ENCODE data around the gene CTF1. TPM values are rescaled to one million over a fixed set of nuclear protein-coding genes. Genes with fewer than 3 reads are reported as not detected.
A peak's percentile ranks its signal among the peaks of the same experiment; 100 is the strongest.

Gene CTF1
- total RNA-seq, 3 donors from 2014 or later: 0.18 to 0.33 (median 0.28) TPM

GRCh38 chr16:30910427-30911029 is 14.1 kb downstream of the CTF1 start:
- H3K4me3 Mint-ChIP-seq: no peak overlapping the region

GRCh38 chr16:30912794-30913412 is 16.5 kb downstream of the CTF1 start:
- Mint-ChIP-seq H3K36me3 (ENCODE audit: insufficient read depth) (no peaks in the 10 kb centered on the region), H3K27me3 (ENCODE audit: low read depth) (no peaks in the 10 kb centered on the region), H3K9me3 (no peaks in the 10 kb centered on the region), H3K4me1 (ENCODE audit: low read depth) (peaks cover 1% of the 10 kb centered on the region), H3K4me3 (no peak overlapping the region)
- ATAC-seq (no peak), DNase-seq (no peak)

More at GRCh38 chr16:30910427-30911029, 14.1 kb downstream of the CTF1 start:
- Mint-ChIP-seq H3K36me3 (ENCODE audit: insufficient read depth) (no peaks in the 10 kb centered on the region), H3K27me3 (ENCODE audit: low read depth) (no peaks in the 10 kb centered on the region), H3K9me3 (no peaks in the 10 kb centered on the region), H3K4me1 (ENCODE audit: low read depth) (peaks cover 9% of the 10 kb centered on the region)
- DNase-seq: no peak
- ATAC-seq: no peak

GRCh38 chr16:30914830-30915229 is 18.4 kb downstream of the CTF1 start:
- DNase-seq (no peak), ATAC-seq (no peak)
- H3K27me3 Mint-ChIP-seq (ENCODE audit: low read depth): no peaks in the 10 kb centered on the region
- H3K4me3 Mint-ChIP-seq: no peak overlapping the region
- H3K4me1 Mint-ChIP-seq (ENCODE audit: low read depth): no peaks in the 10 kb centered on the region
- H3K36me3 Mint-ChIP-seq (ENCODE audit: insufficient read depth): no peaks in the 10 kb centered on the region
- no peaks in the 10 kb centered on the region for H3K9me3 Mint-ChIP-seq

- ATAC-seq (no peak), DNase-seq (no peak)
- H3K9me3 Mint-ChIP-seq: no peaks in the 10 kb centered on the region
- H3K36me3 Mint-ChIP-seq (ENCODE audit: insufficient read depth): no peaks in the 10 kb centered on the region
- no peak overlapping the region for H3K4me3 Mint-ChIP-seq
- no peaks in the 10 kb centered on the region for H3K27me3 Mint-ChIP-seq (ENCODE audit: low read depth)
- H3K4me1 Mint-ChIP-seq (ENCODE audit: low read depth): peaks cover 7% of the 10 kb centered on the region
Measured at GRCh38 chr16:30918614-30919013, 22.2 kb downstream of the CTF1 start.

- Mint-ChIP-seq H3K4me1 (ENCODE audit: low read depth) (peaks cover 13% of the 10 kb centered on the region), H3K9me3 (no peaks in the 10 kb centered on the region), H3K36me3 (ENCODE audit: insufficient read depth) (no peaks in the 10 kb centered on the region), H3K4me3 (peak overlapping the region; percentile 27), H3K27me3 (ENCODE audit: low read depth) (no peaks in the 10 kb centered on the region)
- DNase-seq (no peak), ATAC-seq (no peak)
Measured at GRCh38 chr16:30920891-30921290, 24.5 kb downstream of the CTF1 start.

- DNase-seq: no peak
- no peaks in the 10 kb centered on the region for H3K27me3 Mint-ChIP-seq (ENCODE audit: low read depth)
- H3K9me3 Mint-ChIP-seq: no peaks in the 10 kb centered on the region
- H3K4me3 Mint-ChIP-seq: peak overlapping the region; percentile 99
- H3K4me1 Mint-ChIP-seq (ENCODE audit: low read depth): peaks cover 15% of the 10 kb centered on the region
- ATAC-seq: no peak
- H3K36me3 Mint-ChIP-seq (ENCODE audit: insufficient read depth): no peaks in the 10 kb centered on the region
Measured at GRCh38 chr16:30921459-30921747, 25.0 kb downstream of the CTF1 start.

GRCh38 chr16:30921748-30922419 is 25.5 kb downstream of the CTF1 start:
- H3K4me1 Mint-ChIP-seq (ENCODE audit: low read depth): peaks cover 15% of the 10 kb centered on the region
- ATAC-seq (no peak), DNase-seq (peak; percentile 86)
- peak overlapping the region; percentile 99 for H3K4me3 Mint-ChIP-seq
- no peaks in the 10 kb centered on the region for H3K27me3 Mint-ChIP-seq (ENCODE audit: low read depth)
- no peaks in the 10 kb centered on the region for H3K9me3 Mint-ChIP-seq
- no peaks in the 10 kb centered on the region for H3K36me3 Mint-ChIP-seq (ENCODE audit: insufficient read depth)

GRCh38 chr16:30922420-30922959 is 26.1 kb downstream of the CTF1 start:
- no peaks in the 10 kb centered on the region for H3K27me3 Mint-ChIP-seq (ENCODE audit: low read depth)
- H3K36me3 Mint-ChIP-seq (ENCODE audit: insufficient read depth): no peaks in the 10 kb centered on the region
- H3K9me3 Mint-ChIP-seq: no peaks in the 10 kb centered on the region
- DNase-seq (peak; percentile 99), ATAC-seq (peak; percentile 81 to 82)
- peaks cover 15% of the 10 kb centered on the region for H3K4me1 Mint-ChIP-seq (ENCODE audit: low read depth)
- H3K4me3 Mint-ChIP-seq: peak overlapping the region; percentile 99

GRCh38 chr16:30922960-30923535 is 26.6 kb downstream of the CTF1 start:
- ATAC-seq: peak; percentile 75 to 78
- H3K36me3 Mint-ChIP-seq (ENCODE audit: insufficient read depth): no peaks in the 10 kb centered on the region

GRCh38 chr16:30923554-30924075 is 27.2 kb downstream of the CTF1 start, which contains the start of gene FBXL19:
TSS of gene FBXL19 (plus strand) at chr16:30923572. CDS start at chr16:30925755, 2,183 bp downstream.
- H3K4me1 Mint-ChIP-seq (ENCODE audit: low read depth): peaks cover 15% of the 10 kb centered on the region
- H3K4me3 Mint-ChIP-seq: peak within 1 kb of the TSS; percentile 99
- H3K36me3 Mint-ChIP-seq (ENCODE audit: insufficient read depth): no peaks in the 10 kb centered on the region
- ATAC-seq: no peak
- no peaks in the 10 kb centered on the region for H3K27me3 Mint-ChIP-seq (ENCODE audit: low read depth)
- DNase-seq: no peak
- no peaks in the 10 kb centered on the region for H3K9me3 Mint-ChIP-seq

More at GRCh38 chr16:30922960-30923535, 26.6 kb downstream of the CTF1 start:
- H3K4me3 Mint-ChIP-seq: peak overlapping the region; percentile 99
- no peaks in the 10 kb centered on the region for H3K9me3 Mint-ChIP-seq
- peaks cover 15% of the 10 kb centered on the region for H3K4me1 Mint-ChIP-seq (ENCODE audit: low read depth)
- DNase-seq: peak; percentile 91
- no peaks in the 10 kb centered on the region for H3K27me3 Mint-ChIP-seq (ENCODE audit: low read depth)

GRCh38 chr16:30924076-30924912 is 27.9 kb downstream of the CTF1 start:
- Mint-ChIP-seq H3K36me3 (ENCODE audit: insufficient read depth) (no peaks in the 10 kb centered on the region), H3K9me3 (no peaks in the 10 kb centered on the region), H3K4me3 (peak overlapping the region; percentile 75), H3K27me3 (ENCODE audit: low read depth) (no peaks in the 10 kb centered on the region), H3K4me1 (ENCODE audit: low read depth) (peaks cover 15% of the 10 kb centered on the region)
- ATAC-seq: no peak
- no peak for DNase-seq

GRCh38 chr16:30924913-30925631 is 28.7 kb downstream of the CTF1 start:
- ATAC-seq: no peak
- Mint-ChIP-seq H3K36me3 (ENCODE audit: insufficient read depth) (no peaks in the 10 kb centered on the region), H3K27me3 (ENCODE audit: low read depth) (no peaks in the 10 kb centered on the region), H3K9me3 (no peaks in the 10 kb centered on the region), H3K4me3 (peak overlapping the region; percentile 75), H3K4me1 (ENCODE audit: low read depth) (peaks cover 15% of the 10 kb centered on the region)
- no peak for DNase-seq

GRCh38 chr16:30925632-30925987 is 29.2 kb downstream of the CTF1 start:
- H3K4me3 Mint-ChIP-seq: no peak overlapping the region
- no peak for DNase-seq
- no peak for ATAC-seq
- H3K27me3 Mint-ChIP-seq (ENCODE audit: low read depth): no peaks in the 10 kb centered on the region
- peaks cover 15% of the 10 kb centered on the region for H3K4me1 Mint-ChIP-seq (ENCODE audit: low read depth)
- H3K9me3 Mint-ChIP-seq: no peaks in the 10 kb centered on the region
- no peaks in the 10 kb centered on the region for H3K36me3 Mint-ChIP-seq (ENCODE audit: insufficient read depth)
